ENCODE measurements around the gene MAPK10. TPM values are rescaled to one million over a fixed set of nuclear protein-coding genes. Genes with fewer than 3 reads are reported as not detected.

MAPK10 gene
- total and polyA plus RNA-seq, 10 of the 15 experiments (the other 5 are each of a cell fraction or from before 2014, with no cell fraction given), result 1.1 to 4.2 (median 2.4) TPM

DNA sequence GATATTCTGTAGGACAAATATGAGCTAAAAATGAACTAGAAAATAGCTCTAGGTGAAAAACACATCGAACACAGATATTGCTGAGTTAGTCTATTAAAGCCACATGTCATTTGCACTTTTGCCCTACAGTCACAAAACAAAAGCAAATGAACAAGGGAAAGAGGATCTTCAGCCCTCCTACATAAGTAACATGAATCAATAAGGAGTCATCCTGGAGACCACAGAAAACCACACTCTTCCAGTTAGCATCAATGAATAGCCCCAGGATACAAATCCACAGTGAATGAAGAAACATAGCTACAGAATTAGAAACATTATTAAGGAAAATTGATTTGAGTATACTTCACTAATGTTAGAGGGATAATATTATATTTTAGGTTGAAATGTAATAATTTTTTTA lies 311.4 kb downstream of the MAPK10 start (continued):
- TF ChIP-seq ZNF24 (IDR thresholded peaks at IDR 0.05), result no peak
- TF ChIP-seq PAX5 (IDR thresholded peaks at IDR 0.05; ENCODE audit: borderline replicate concordance, low read depth, low read length), result no peak
- no peak for TF ChIP-seq POLR2A (IDR thresholded peaks at IDR 0.05; ENCODE audit: low read depth, low read length)
- TF ChIP-seq, protein P1, sequence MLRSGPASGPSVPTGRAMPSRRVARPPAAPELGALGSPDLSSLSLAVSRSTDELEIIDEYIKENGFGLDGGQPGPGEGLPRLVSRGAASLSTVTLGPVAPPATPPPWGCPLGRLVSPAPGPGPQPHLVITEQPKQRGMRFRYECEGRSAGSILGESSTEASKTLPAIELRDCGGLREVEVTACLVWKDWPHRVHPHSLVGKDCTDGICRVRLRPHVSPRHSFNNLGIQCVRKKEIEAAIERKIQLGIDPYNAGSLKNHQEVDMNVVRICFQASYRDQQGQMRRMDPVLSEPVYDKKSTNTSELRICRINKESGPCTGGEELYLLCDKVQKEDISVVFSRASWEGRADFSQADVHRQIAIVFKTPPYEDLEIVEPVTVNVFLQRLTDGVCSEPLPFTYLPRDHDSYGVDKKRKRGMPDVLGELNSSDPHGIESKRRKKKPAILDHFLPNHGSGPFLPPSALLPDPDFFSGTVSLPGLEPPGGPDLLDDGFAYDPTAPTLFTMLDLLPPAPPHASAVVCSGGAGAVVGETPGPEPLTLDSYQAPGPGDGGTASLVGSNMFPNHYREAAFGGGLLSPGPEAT (IDR thresholded peaks at IDR 0.05; ENCODE audit: low read depth), result no peak
- TF ChIP-seq ZNF622 (IDR thresholded peaks at IDR 0.05), result no peak
- TF ChIP-seq, protein P2, sequence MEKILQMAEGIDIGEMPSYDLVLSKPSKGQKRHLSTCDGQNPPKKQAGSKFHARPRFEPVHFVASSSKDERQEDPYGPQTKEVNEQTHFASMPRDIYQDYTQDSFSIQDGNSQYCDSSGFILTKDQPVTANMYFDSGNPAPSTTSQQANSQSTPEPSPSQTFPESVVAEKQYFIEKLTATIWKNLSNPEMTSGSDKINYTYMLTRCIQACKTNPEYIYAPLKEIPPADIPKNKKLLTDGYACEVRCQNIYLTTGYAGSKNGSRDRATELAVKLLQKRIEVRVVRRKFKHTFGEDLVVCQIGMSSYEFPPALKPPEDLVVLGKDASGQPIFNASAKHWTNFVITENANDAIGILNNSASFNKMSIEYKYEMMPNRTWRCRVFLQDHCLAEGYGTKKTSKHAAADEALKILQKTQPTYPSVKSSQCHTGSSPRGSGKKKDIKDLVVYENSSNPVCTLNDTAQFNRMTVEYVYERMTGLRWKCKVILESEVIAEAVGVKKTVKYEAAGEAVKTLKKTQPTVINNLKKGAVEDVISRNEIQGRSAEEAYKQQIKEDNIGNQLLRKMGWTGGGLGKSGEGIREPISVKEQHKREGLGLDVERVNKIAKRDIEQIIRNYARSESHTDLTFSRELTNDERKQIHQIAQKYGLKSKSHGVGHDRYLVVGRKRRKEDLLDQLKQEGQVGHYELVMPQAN (conservative IDR thresholded peaks at IDR 0.05), result no peak

DNA sequence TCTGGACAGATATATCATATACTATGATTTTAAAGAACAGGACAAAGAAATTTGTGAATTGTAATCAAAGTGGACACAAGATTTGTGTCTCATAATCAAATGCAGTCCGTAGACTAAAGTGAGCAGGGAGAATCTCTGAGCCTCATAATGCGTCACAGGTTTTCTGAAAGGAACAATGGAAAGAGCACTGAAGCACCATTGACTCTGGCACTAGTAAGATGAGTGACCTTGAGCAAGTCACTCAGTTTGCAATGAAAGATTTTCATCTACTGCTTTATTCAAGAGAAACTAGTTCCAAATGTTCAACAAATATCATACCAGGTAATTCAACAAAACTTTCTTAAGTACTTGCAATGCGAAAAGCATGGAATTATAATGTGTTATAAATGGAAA lies 315.3 kb downstream of the MAPK10 start:
- no peaks in the 10 kb centered on the region for H3K79me2 ChIP-seq (ENCODE audit: control insufficient read depth, insufficient read depth, low read length)
- 37% methylated on average over 3 of the region's 3 CpGs for WGBS (ENCODE audit: insufficient coverage, insufficient replicate concordance, low lambda C conversion rate, missing lambda C conversion rate)
- no peak overlapping the region for H3K4me2 ChIP-seq (ENCODE audit: control insufficient read depth, insufficient read depth)
- no peak overlapping the region for H2AFZ ChIP-seq (ENCODE audit: control insufficient read depth, low read depth, low read length)
- TF ChIP-seq FOXM1 (IDR thresholded peaks at IDR 0.05; ENCODE audit: low read depth, low read length) (no peak), HDAC2 (IDR thresholded peaks at IDR 0.05) (no peak), RBBP5 (conservative IDR thresholded peaks at IDR 0.05) (no peak), WRNIP1 (IDR thresholded peaks at IDR 0.05; ENCODE audit: borderline replicate concordance, low read depth, low read length) (no peak), DPF2 (IDR thresholded peaks at IDR 0.05) (no peak), SREBF1 (IDR thresholded peaks at IDR 0.05; ENCODE audit: low read length) (no peak), RUNX3 (IDR thresholded peaks at IDR 0.05; ENCODE audit: low read length) (no peak), ZNF207 (IDR thresholded peaks at IDR 0.05; ENCODE audit: borderline replicate concordance) (no peak)
- TF ChIP-seq, protein P3, sequence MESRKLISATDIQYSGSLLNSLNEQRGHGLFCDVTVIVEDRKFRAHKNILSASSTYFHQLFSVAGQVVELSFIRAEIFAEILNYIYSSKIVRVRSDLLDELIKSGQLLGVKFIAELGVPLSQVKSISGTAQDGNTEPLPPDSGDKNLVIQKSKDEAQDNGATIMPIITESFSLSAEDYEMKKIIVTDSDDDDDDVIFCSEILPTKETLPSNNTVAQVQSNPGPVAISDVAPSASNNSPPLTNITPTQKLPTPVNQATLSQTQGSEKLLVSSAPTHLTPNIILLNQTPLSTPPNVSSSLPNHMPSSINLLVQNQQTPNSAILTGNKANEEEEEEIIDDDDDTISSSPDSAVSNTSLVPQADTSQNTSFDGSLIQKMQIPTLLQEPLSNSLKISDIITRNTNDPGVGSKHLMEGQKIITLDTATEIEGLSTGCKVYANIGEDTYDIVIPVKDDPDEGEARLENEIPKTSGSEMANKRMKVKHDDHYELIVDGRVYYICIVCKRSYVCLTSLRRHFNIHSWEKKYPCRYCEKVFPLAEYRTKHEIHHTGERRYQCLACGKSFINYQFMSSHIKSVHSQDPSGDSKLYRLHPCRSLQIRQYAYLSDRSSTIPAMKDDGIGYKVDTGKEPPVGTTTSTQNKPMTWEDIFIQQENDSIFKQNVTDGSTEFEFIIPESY (IDR thresholded peaks at IDR 0.05), result no peak
- no peaks in the 10 kb centered on the region for H3K4me1 ChIP-seq (ENCODE audit: control insufficient read depth, insufficient read depth, low read length)
- FAIRE-seq, result no peak
- no peaks in the 10 kb centered on the region; a peak in 1 of 4 replicates for H3K36me3 ChIP-seq (ENCODE audit: control insufficient read depth in 2 of 2, insufficient read depth in 2 of 2, low read length in 1 of 2)
- ATAC-seq, result no peak
- CTCF ChIA-PET, result interaction anchor here (0.6 to 5.1 kb wide), 11 partner anchors 12 to 960 kb away, joined by 3 to 19 read pairs (median 4); no protein-coding TSS in a partner anchor
- H4K20me1 ChIP-seq (ENCODE audit: control insufficient read depth, insufficient read depth), result no peaks in the 10 kb centered on the region
- intact Hi-C loops (cut with micrococcal nuclease; ENCODE audit: unreplicated experiment), result loop anchor here (2.0 to 10.0 kb wide), 6 partner anchors 77 to 960 kb away; partner anchors contain the start of gene C4orf36
- H3K4me3 ChIP-seq, result no peak overlapping the region
- H3K27me3 ChIP-seq (replicated peaks in 1 of 2; ENCODE audit: control insufficient read depth in 2 of 2, insufficient read depth in 2 of 2, low read length in 1 of 2), result no peaks in the 10 kb centered on the region
- SMC1A ChIA-PET (ENCODE audit: uncharacterized antibody, unreplicated experiment), result interaction anchor here (0.8 to 2.0 kb wide), 3 partner anchors 9 to 899 kb away, joined by 3 to 6 read pairs (median 4); no protein-coding TSS in a partner anchor
- BruUV-seq (replicated peaks), result no TSS peak
- H3K9ac ChIP-seq (ENCODE audit: control insufficient read depth, insufficient read depth, low read length), result no peak overlapping the region
- no peak overlapping the region for H3K27ac ChIP-seq (ENCODE audit: control insufficient read depth, insufficient read depth)
- in situ Hi-C loops (cut with MboI), result no loop called here
- POLR2A ChIA-PET, result no interaction called here
- RAD21 ChIA-PET (ENCODE audit: unreplicated experiment), result interaction anchor here (0.9 kb wide), 1 partner anchor 75 kb away, joined by 4 read pairs; no protein-coding TSS in a partner anchor
- no peak for DNase-seq (ENCODE audit: low read depth, low spot score)
- no peaks in the 10 kb centered on the region for H3K9me3 ChIP-seq (replicated peaks; ENCODE audit: control insufficient read depth, insufficient read depth, low read length)

All from GM12878 (cell line).